ENCODE measurements around the gene BCO2. TPM values are rescaled to one million over a fixed set of nuclear protein-coding genes. Genes with fewer than 3 reads are reported as not detected.

BCO2 gene
- total RNA-seq, 2 experiments from 2014 or later = 1.2 to 2.4 TPM

GRCh38 chr11:112211536-112211935 lies 36.2 kb downstream of the BCO2 start:
- Mint-ChIP-seq H3K27me3 (peaks cover 10% of the 10 kb centered on the region), H3K27ac (no peak overlapping the region), H3K4me3 (no peak overlapping the region), H3K4me1 (peaks cover 12% of the 10 kb centered on the region), H3K36me3 (ENCODE audit: low read depth) (no peaks in the 10 kb centered on the region), H3K9me3 (no peaks in the 10 kb centered on the region)
- ChIA-PET POLR2A (no interaction called here), CTCF (interaction anchor here (0.6 to 1.2 kb wide), 2 partner anchors 68 to 92 kb away, joined by 3 to 4 read pairs; no protein-coding TSS in a partner anchor)
- no peak for DNase-seq

- H3K27me3 Mint-ChIP-seq = peaks cover 10% of the 10 kb centered on the region
- H3K36me3 Mint-ChIP-seq (ENCODE audit: low read depth) = no peaks in the 10 kb centered on the region
- CTCF ChIA-PET = interaction anchor here (0.6 to 1.2 kb wide), 2 partner anchors 68 to 93 kb away, joined by 3 to 4 read pairs; no protein-coding TSS in a partner anchor
- no peak overlapping the region for H3K4me3 Mint-ChIP-seq
- POLR2A ChIA-PET = no interaction called here
- peaks cover 12% of the 10 kb centered on the region for H3K4me1 Mint-ChIP-seq
- no peak for DNase-seq
- H3K27ac Mint-ChIP-seq = no peak overlapping the region
- no peaks in the 10 kb centered on the region for H3K9me3 Mint-ChIP-seq
These were observed 37.0 kb downstream of the BCO2 start for GRCh38 chr11:112212290-112212689.

GRCh38 chr11:112212710-112213109 lies 37.4 kb downstream of the BCO2 start:
- H3K27ac Mint-ChIP-seq = no peak overlapping the region
- ChIA-PET POLR2A (no interaction called here), CTCF (interaction anchor here (1.2 kb wide), 1 partner anchor 67 kb away, joined by 3 read pairs; no protein-coding TSS in a partner anchor)
- no peaks in the 10 kb centered on the region for H3K9me3 Mint-ChIP-seq
- H3K4me3 Mint-ChIP-seq = no peak overlapping the region
- H3K4me1 Mint-ChIP-seq = peaks cover 12% of the 10 kb centered on the region
- no peak for DNase-seq
- peaks cover 10% of the 10 kb centered on the region for H3K27me3 Mint-ChIP-seq
- H3K36me3 Mint-ChIP-seq (ENCODE audit: low read depth) = no peaks in the 10 kb centered on the region

- H3K9me3 Mint-ChIP-seq = no peaks in the 10 kb centered on the region
- ChIA-PET CTCF (interaction anchor here (0.8 kb wide), 1 partner anchor 67 kb away, joined by 3 read pairs; no protein-coding TSS in a partner anchor), POLR2A (no interaction called here)
- H3K36me3 Mint-ChIP-seq (ENCODE audit: low read depth) = no peaks in the 10 kb centered on the region
- peaks cover 10% of the 10 kb centered on the region for H3K27me3 Mint-ChIP-seq
- no peak for DNase-seq
- no peak overlapping the region for H3K27ac Mint-ChIP-seq
- H3K4me1 Mint-ChIP-seq = peaks cover 12% of the 10 kb centered on the region
- no peak overlapping the region for H3K4me3 Mint-ChIP-seq
These were observed 38.4 kb downstream of the BCO2 start for GRCh38 chr11:112213753-112214152.

- no peak overlapping the region for H3K4me3 Mint-ChIP-seq
- H3K4me1 Mint-ChIP-seq = peaks cover 19% of the 10 kb centered on the region
- POLR2A ChIA-PET = no interaction called here
- H3K27me3 Mint-ChIP-seq = peaks cover 5% of the 10 kb centered on the region
- CTCF ChIA-PET = interaction anchor here (0.6 to 1.4 kb wide), 4 partner anchors 13 to 296 kb away, joined by 3 to 6 read pairs (median 4); no protein-coding TSS in a partner anchor
- no peaks in the 10 kb centered on the region for H3K36me3 Mint-ChIP-seq (ENCODE audit: low read depth)
- H3K9me3 Mint-ChIP-seq = no peaks in the 10 kb centered on the region
- DNase-seq = no peak
- H3K27ac Mint-ChIP-seq = no peak overlapping the region
These were observed 40.3 kb downstream of the BCO2 start for GRCh38 chr11:112215621-112216020.

- H3K9me3 Mint-ChIP-seq = no peaks in the 10 kb centered on the region
These were observed 41.3 kb downstream of the BCO2 start for GRCh38 chr11:112216561-112217105.

GRCh38 chr11:112219476-112220232 lies 44.3 kb downstream of the BCO2 start:
- peak overlapping the region; percentile 41 for H3K27ac Mint-ChIP-seq
- H3K27me3 Mint-ChIP-seq = peaks cover 9% of the 10 kb centered on the region
- DNase-seq = peak; percentile 67
- no peak overlapping the region for H3K4me3 Mint-ChIP-seq
- POLR2A ChIA-PET = no interaction called here
- H3K36me3 Mint-ChIP-seq (ENCODE audit: low read depth) = no peaks in the 10 kb centered on the region
- CTCF ChIA-PET = interaction anchor here (0.6 to 2.0 kb wide), 5 partner anchors 32 to 1070 kb away, joined by 3 to 21 read pairs (median 3); no protein-coding TSS in a partner anchor
- H3K9me3 Mint-ChIP-seq = no peaks in the 10 kb centered on the region
- peaks cover 7% of the 10 kb centered on the region for H3K4me1 Mint-ChIP-seq

More at GRCh38 chr11:112216561-112217105, 41.3 kb downstream of the BCO2 start:
- ChIA-PET POLR2A (no interaction called here), CTCF (interaction anchor here (0.7 kb wide), 1 partner anchor 530 kb away, joined by 4 read pairs; no protein-coding TSS in a partner anchor)
- Mint-ChIP-seq H3K27ac (no peak overlapping the region), H3K36me3 (ENCODE audit: low read depth) (no peaks in the 10 kb centered on the region), H3K4me1 (peaks cover 11% of the 10 kb centered on the region), H3K4me3 (no peak overlapping the region), H3K27me3 (peaks cover 2% of the 10 kb centered on the region)
- no peak for DNase-seq

GRCh38 chr11:112221274-112221835 lies 46.0 kb downstream of the BCO2 start:
- peaks cover 14% of the 10 kb centered on the region for H3K4me1 Mint-ChIP-seq
- ChIA-PET POLR2A (no interaction called here), CTCF (interaction anchor here (0.8 to 4.5 kb wide), 3 partner anchors 45 to 61 kb away, joined by 3 to 33 read pairs (median 5); no protein-coding TSS in a partner anchor)
- H3K27ac Mint-ChIP-seq = no peak overlapping the region
- H3K27me3 Mint-ChIP-seq = peaks cover 7% of the 10 kb centered on the region
- no peak overlapping the region for H3K4me3 Mint-ChIP-seq
- H3K36me3 Mint-ChIP-seq (ENCODE audit: low read depth) = no peaks in the 10 kb centered on the region
- H3K9me3 Mint-ChIP-seq = no peaks in the 10 kb centered on the region
- no peak for DNase-seq

GRCh38 chr11:112222303-112222702 lies 47.0 kb downstream of the BCO2 start:
- POLR2A ChIA-PET = no interaction called here
- H3K4me1 Mint-ChIP-seq = peaks cover 21% of the 10 kb centered on the region

GRCh38 chr11:112223121-112223520 lies 47.8 kb downstream of the BCO2 start:
- Mint-ChIP-seq H3K9me3 (no peaks in the 10 kb centered on the region), H3K27me3 (peaks cover 7% of the 10 kb centered on the region), H3K27ac (no peak overlapping the region), H3K4me1 (peaks cover 28% of the 10 kb centered on the region), H3K36me3 (ENCODE audit: low read depth) (peaks cover 4% of the 10 kb centered on the region), H3K4me3 (no peak overlapping the region)
- POLR2A ChIA-PET = no interaction called here
- no peak for DNase-seq
- CTCF ChIA-PET = interaction anchor here (4.5 kb wide), 1 partner anchor 57 kb away, joined by 33 read pairs; no protein-coding TSS in a partner anchor

More at GRCh38 chr11:112222303-112222702, 47.0 kb downstream of the BCO2 start:
- no peak for DNase-seq
- peaks cover 3% of the 10 kb centered on the region for H3K36me3 Mint-ChIP-seq (ENCODE audit: low read depth)
- no peak overlapping the region for H3K27ac Mint-ChIP-seq
- no peak overlapping the region for H3K4me3 Mint-ChIP-seq
- CTCF ChIA-PET = interaction anchor here (4.5 kb wide), 1 partner anchor 58 kb away, joined by 33 read pairs; no protein-coding TSS in a partner anchor
- H3K27me3 Mint-ChIP-seq = peaks cover 7% of the 10 kb centered on the region
- no peaks in the 10 kb centered on the region for H3K9me3 Mint-ChIP-seq

- H3K27ac Mint-ChIP-seq = no peak overlapping the region
- no peak overlapping the region for H3K4me3 Mint-ChIP-seq
- no peak for DNase-seq
- CTCF ChIA-PET = interaction anchor here (4.5 kb wide), 1 partner anchor 56 kb away, joined by 33 read pairs; no protein-coding TSS in a partner anchor
- no peaks in the 10 kb centered on the region for H3K9me3 Mint-ChIP-seq
- H3K36me3 Mint-ChIP-seq (ENCODE audit: low read depth) = peaks cover 12% of the 10 kb centered on the region
- peaks cover 36% of the 10 kb centered on the region for H3K4me1 Mint-ChIP-seq
- POLR2A ChIA-PET = no interaction called here
- peaks cover 7% of the 10 kb centered on the region for H3K27me3 Mint-ChIP-seq
These were observed 48.6 kb downstream of the BCO2 start for GRCh38 chr11:112223754-112224532.

GRCh38 chr11:112225753-112226061 lies 50.4 kb downstream of the BCO2 start:
- ChIA-PET POLR2A (no interaction called here), CTCF (no interaction called here)
- peaks cover 7% of the 10 kb centered on the region for H3K27me3 Mint-ChIP-seq
- H3K4me1 Mint-ChIP-seq = peaks cover 30% of the 10 kb centered on the region
- H3K9me3 Mint-ChIP-seq = no peaks in the 10 kb centered on the region
- H3K27ac Mint-ChIP-seq = peak overlapping the region; percentile 98
- peaks cover 29% of the 10 kb centered on the region for H3K36me3 Mint-ChIP-seq (ENCODE audit: low read depth)
- peak overlapping the region; percentile 82 for H3K4me3 Mint-ChIP-seq
- DNase-seq = no peak
